Measurements from ENCODE around the gene IL3RA. TPM values are rescaled to one million over a fixed set of nuclear protein-coding genes. Genes with fewer than 3 reads are reported as not detected.
"Not testable (repeated sequence)": the region's sequence is repeated elsewhere in the genome, so short reads cannot be mapped to it uniquely, and the experiment has no call there.

IL3RA gene
- total RNA-seq, 1 donor from 2014 or later, result 0.16 TPM

DNA sequence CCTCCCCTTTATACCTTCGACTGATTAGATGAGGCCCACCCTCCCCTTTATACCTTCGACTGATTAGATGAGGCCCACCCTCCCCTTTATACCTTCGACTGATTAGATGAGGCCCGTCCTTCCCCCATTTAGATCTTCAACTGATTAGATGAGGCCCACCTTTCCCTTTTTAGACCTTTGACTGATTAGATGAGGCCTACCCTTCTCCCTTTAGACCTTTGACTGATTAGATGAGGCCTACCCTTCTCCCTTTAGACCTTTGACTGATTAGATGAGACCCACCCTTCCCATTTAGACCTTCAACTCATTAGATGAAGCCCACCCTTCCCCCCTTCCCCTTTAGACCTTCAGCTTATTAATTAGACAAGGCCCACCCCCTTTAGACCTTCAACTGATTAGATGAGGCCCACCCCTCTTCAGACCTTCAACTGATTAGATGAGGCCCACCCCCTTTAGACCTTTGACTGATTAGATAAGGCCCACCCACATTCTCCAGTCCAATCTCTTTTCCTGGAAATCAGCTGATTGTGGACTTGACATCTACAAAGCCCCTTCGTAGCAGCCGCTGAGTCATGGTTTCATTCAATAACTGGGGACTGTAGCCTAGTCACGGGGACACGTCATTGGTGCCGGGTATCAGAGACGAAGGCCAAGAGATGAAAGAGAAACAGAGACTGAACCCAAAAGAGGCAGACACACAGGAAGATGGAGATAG, 28.8 kb upstream of the IL3RA start:
- Mint-ChIP-seq H3K4me1 (no peaks in the 10 kb centered on the region), H3K9me3 (no peaks in the 10 kb centered on the region), H3K4me3 (no peak overlapping the region), H3K27me3 (ENCODE audit: low read depth) (no peaks in the 10 kb centered on the region), H3K36me3 (peaks cover 8% of the 10 kb centered on the region), H3K27ac (no peak overlapping the region)
- no peak for DNase-seq (ENCODE audit: low spot score in 2 of 2, unreplicated experiment in 2 of 2)
- TF ChIP-seq, protein P1, sequence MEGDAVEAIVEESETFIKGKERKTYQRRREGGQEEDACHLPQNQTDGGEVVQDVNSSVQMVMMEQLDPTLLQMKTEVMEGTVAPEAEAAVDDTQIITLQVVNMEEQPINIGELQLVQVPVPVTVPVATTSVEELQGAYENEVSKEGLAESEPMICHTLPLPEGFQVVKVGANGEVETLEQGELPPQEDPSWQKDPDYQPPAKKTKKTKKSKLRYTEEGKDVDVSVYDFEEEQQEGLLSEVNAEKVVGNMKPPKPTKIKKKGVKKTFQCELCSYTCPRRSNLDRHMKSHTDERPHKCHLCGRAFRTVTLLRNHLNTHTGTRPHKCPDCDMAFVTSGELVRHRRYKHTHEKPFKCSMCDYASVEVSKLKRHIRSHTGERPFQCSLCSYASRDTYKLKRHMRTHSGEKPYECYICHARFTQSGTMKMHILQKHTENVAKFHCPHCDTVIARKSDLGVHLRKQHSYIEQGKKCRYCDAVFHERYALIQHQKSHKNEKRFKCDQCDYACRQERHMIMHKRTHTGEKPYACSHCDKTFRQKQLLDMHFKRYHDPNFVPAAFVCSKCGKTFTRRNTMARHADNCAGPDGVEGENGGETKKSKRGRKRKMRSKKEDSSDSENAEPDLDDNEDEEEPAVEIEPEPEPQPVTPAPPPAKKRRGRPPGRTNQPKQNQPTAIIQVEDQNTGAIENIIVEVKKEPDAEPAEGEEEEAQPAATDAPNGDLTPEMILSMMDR (IDR thresholded peaks at IDR 0.05; ENCODE audit: unreplicated experiment), result no peak

DNA sequence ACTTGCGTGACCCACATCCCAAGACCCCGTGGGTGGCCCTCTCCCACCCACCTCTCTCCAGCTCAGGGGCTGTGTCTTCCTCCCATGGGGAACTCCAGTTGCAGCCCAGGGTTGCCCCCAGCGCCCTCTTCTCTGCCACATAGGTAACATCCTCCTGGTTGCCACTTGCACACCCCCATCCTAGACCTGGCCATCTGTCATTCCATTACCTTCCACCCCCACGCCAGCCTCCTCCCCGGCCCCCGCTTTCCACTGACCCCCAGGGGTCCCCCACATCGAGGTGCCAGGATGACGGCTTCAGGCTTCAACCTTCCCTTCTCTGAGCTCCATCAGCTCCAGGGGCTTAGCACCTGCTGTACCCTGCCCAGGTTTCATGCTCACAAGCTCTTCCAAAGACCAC, 28.1 kb upstream of the IL3RA start:
- TF ChIP-seq, protein P1 (IDR thresholded peaks at IDR 0.05; ENCODE audit: unreplicated experiment), result no peak

DNA sequence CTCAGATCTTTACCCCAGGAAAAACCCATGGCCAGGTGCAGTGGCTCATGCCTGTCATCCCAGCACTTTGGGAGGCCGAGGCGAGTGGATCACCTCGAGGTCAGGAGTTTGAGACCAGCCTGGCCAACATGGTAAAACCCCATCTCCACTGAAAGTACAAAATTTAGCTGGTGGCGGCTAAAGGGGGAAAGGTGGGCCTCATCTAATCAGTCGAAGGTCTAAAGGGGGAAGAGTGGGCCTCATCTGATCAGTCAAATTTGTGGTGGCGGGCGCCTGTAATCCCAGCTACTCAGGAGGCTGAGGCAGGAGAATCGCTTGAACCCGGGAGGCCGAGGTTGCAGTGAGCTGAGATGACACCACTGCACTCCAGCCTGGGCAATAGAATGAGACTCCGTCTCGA, 27.7 kb upstream of the IL3RA start:
- DNase-seq (ENCODE audit: low spot score in 2 of 2, unreplicated experiment in 2 of 2); H3K9me3 Mint-ChIP-seq; H3K4me1 Mint-ChIP-seq; H3K4me3 Mint-ChIP-seq; H3K36me3 Mint-ChIP-seq; H3K27me3 Mint-ChIP-seq (ENCODE audit: low read depth); H3K27ac Mint-ChIP-seq: not testable (repeated sequence)

More for the DNA sequence above, 28.1 kb upstream of the IL3RA start:
- Mint-ChIP-seq H3K9me3 (no peaks in the 10 kb centered on the region), H3K4me3 (no peak overlapping the region), H3K36me3 (peaks cover 8% of the 10 kb centered on the region), H3K27me3 (ENCODE audit: low read depth) (no peaks in the 10 kb centered on the region), H3K4me1 (no peaks in the 10 kb centered on the region), H3K27ac (no peak overlapping the region)
- DNase-seq (ENCODE audit: low spot score in 2 of 2, unreplicated experiment in 2 of 2), result no peak

DNA sequence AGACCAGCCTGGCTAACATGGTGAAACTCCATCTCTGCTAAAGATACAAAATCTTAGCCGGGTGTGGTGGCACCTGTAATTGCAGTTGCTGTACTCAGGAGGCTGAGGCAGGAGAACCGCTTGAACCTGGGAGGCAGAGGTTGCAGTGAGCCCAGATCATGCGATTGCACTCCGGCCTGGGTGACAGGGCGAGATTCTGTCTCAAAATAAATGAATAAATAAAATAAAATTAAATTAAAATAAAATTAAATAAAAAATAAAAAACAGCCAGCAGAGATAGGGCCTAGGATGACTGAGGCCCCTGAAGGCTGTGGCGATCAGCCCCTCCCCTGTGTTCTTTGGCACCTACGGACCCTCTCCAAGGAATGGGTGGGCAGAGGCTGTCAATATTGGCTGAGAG, 22.8 kb upstream of the IL3RA start:
- H3K27ac Mint-ChIP-seq, result no peak overlapping the region
- H3K4me1 Mint-ChIP-seq, result no peaks in the 10 kb centered on the region
- TF ChIP-seq, protein P1 (IDR thresholded peaks at IDR 0.05; ENCODE audit: unreplicated experiment), result no peak
- H3K4me3 Mint-ChIP-seq, result no peak overlapping the region
- no peaks in the 10 kb centered on the region for H3K27me3 Mint-ChIP-seq (ENCODE audit: low read depth)
- no peak for DNase-seq (ENCODE audit: low spot score in 2 of 2, unreplicated experiment in 2 of 2)
- no peaks in the 10 kb centered on the region for H3K36me3 Mint-ChIP-seq
- H3K9me3 Mint-ChIP-seq, result peaks cover 8% of the 10 kb centered on the region

DNA sequence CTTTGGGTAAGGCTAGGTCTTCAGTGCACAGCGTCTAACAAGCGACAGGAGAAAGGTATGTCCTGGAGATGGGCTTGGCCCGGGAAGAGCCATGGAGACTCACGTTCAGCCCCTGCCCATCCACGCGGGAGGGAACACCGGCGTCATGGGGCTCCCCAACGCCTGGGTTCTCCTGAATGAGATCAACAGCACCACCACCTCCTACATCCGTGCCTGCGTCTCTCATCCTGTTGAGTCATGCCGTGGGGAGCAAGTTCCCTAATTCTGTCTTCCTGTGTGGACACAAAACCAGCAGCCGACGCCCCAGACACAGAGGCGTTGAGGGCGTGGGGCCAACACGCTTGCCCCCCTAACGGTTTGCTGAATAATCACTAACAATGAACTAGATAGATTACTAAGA, 20.1 kb upstream of the IL3RA start:
- no peaks in the 10 kb centered on the region for H3K4me1 Mint-ChIP-seq
- H3K36me3 Mint-ChIP-seq, result no peaks in the 10 kb centered on the region
- no peak for DNase-seq (ENCODE audit: low spot score in 2 of 2, unreplicated experiment in 2 of 2)

DNA sequence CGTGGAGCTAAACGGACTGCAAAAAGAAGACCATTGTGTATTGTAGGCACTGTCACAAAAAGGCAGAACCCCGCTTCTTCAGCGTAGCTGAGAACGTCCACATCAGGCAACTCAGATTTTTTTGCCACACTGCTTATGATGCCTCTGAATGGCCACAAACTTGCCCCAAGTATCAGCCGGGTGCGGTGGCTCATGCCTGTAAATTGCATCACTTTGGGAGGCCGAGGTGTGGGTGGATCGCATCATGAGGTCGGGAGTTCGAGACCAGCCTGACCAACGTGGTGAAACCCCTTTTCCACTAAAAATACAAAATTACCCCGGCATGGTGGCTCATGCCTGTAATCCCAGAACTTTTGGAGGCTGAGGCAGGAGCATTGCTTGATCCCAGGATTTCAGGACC, 14.9 kb upstream of the IL3RA start:
- no peaks in the 10 kb centered on the region for H3K36me3 Mint-ChIP-seq
- TF ChIP-seq, protein P1 (IDR thresholded peaks at IDR 0.05; ENCODE audit: unreplicated experiment), result no peak
- no peak overlapping the region for H3K4me3 Mint-ChIP-seq
- peaks cover 2% of the 10 kb centered on the region for H3K27me3 Mint-ChIP-seq (ENCODE audit: low read depth)
- no peak for DNase-seq (ENCODE audit: low spot score in 2 of 2, unreplicated experiment in 2 of 2)
- no peaks in the 10 kb centered on the region for H3K4me1 Mint-ChIP-seq
- peaks cover under 1% of the 10 kb centered on the region for H3K9me3 Mint-ChIP-seq
- H3K27ac Mint-ChIP-seq, result no peak overlapping the region

More for the DNA sequence above, 20.1 kb upstream of the IL3RA start:
- Mint-ChIP-seq H3K9me3 (peaks cover 8% of the 10 kb centered on the region), H3K4me3 (no peak overlapping the region), H3K27ac (no peak overlapping the region), H3K27me3 (ENCODE audit: low read depth) (no peaks in the 10 kb centered on the region)
- TF ChIP-seq, protein P1 (IDR thresholded peaks at IDR 0.05; ENCODE audit: unreplicated experiment), result no peak

All from mesothelial cell of epicardium (in vitro differentiated cells).